ENCODE results near the gene HIF1A.
A peak's percentile ranks its signal among the peaks of the same experiment; 100 is the strongest.
"Not testable (repeated sequence)": the region's sequence is repeated elsewhere in the genome, so short reads cannot be mapped to it uniquely, and the experiment has no call there.

The HIF1A gene

DNA sequence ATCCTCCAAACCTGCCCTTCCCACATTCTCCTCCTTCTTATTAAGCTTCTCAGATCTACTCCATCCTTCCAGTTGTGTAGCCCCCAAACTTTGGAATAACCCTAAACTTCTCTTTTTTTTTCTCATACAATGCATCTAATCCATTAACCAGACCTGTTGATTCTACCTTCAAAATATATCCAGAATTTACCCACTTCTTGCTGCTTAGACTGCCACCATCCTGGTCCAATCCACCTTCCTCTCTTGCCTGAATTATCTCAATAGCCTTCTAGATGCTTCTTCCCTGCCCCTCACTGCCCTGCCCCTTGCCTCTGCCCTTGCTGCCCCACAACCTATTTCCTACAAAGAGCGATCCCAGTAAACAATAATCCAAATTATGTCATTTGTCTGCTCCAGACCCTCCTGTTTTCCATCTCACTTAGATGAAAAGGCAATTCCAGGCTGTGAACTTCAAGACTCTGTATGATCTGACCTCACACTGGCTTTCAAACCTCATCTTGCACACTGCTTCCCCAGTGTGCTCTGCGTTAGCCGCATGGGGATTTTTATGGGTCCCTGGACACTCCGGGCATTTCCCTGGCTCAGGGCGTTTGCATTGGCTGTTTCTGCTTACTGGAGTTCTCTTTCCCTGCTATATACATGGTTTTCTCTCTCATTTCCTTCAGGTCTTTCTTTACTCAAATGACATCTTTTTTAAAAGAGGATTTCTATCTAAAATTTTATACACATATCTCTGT is 42.6 kb upstream of the HIF1A start:
- TF ChIP-seq CTCF (conservative IDR thresholded peaks at IDR 0.05), result no peak
- H3K27ac ChIP-seq, result peak overlapping the region; percentile 85

DNA sequence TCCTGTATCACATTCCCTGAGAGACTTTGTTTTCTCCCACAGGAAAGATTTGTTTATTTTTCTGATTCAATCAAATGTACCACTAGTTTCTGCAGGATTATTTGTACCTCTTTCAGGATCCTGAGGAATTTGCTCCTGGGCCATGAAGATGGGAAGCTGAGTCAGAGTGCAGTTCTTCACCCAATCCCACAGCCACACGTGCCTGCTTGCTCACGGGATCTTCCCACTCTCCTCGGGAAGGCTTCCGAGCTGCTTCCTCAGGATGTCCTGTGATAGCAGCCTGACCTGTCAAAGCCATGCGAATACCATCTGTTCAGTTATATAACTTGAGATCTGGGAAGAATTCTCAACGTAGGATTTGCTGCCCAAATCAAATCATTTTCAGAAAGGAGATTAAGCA is 41.8 kb upstream of the HIF1A start:
- no peak for TF ChIP-seq CTCF (conservative IDR thresholded peaks at IDR 0.05)
- H3K27ac ChIP-seq, result peak overlapping the region; percentile 85

DNA sequence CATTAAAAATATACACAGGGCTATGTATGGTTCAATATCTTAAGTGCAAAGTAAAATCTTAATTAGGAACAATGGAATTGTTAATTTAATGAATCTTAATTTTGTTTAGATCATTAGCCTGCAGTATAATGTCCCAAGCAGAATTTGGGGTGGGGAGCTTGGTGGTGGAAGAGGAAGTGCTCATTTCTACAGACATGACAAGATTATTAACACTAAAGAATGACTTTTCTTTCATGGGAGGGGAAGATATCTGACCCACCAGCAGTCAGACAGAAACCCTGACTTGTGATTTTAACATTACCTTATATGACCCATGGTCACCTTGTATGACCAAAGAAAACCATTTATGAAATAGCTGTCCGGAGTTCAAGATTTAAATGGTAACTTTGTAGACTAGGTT is 41.3 kb upstream of the HIF1A start:
- peak overlapping the region; percentile 85 for H3K27ac ChIP-seq
- no peak for TF ChIP-seq CTCF (conservative IDR thresholded peaks at IDR 0.05)

DNA sequence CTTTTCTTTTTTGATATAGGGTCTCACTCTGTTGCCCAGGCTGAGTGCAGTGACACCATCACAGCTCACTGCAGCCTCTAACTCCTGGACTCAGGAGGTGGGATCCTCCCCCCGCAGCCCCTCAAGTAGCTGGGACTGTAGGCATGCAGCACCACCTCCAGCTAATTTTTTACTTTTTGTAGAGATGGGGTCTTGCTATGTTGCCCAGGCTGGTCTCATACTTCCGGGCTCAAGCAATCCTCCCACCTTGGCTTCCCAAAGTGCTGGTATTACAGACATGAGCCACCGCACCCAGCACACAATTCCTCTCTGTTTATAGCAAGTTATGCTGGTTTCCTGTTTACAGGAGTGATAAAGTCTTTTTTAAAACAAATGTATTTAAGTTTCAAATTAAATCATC is 39.5 kb upstream of the HIF1A start:
- H3K27ac ChIP-seq, result peak overlapping the region; percentile 85; the same call in 1 of the 2 replicates
- no peak for TF ChIP-seq CTCF (conservative IDR thresholded peaks at IDR 0.05)

- no peak for TF ChIP-seq CTCF (conservative IDR thresholded peaks at IDR 0.05)
- peak overlapping the region; percentile 85; the same call in 1 of the 2 replicates for H3K27ac ChIP-seq
These were observed 39.0 kb upstream of the HIF1A start for GRCh38 chr14:61656341-61656740.

- not testable (repeated sequence) for H3K27ac ChIP-seq
These were observed 37.2 kb upstream of the HIF1A start for GRCh38 chr14:61658111-61658510.

- H3K27ac ChIP-seq, result no peak overlapping the region
- TF ChIP-seq CTCF (conservative IDR thresholded peaks at IDR 0.05), result no peak
These were observed 35.7 kb upstream of the HIF1A start for GRCh38 chr14:61659582-61659981.

All from VCaP (cell line).